Fibroblast of the aortic adventitia (primary cell): ENCODE measurements around the gene ADGRG1. TPM values are rescaled to one million over a fixed set of nuclear protein-coding genes. Genes with fewer than 3 reads are reported as not detected.

Source experiments
- DNase-seq: peaks from one replicate; pipeline ENCODE4 v3.0.0-alpha.2; 2010; ENCODE audit warnings: low read depth
- H3K4me3 ChIP-seq: 2 replicates; pipeline ENCODE4 v1.5.1; 2011; ENCODE audit warnings: low read depth, mild to moderate bottlenecking, control low read depth, low read length, moderate library complexity
- CTCF ChIP-seq: IDR thresholded peaks from 2 replicates; pipeline ENCODE4 v1.5.1; 2011; ENCODE audit warnings: mild to moderate bottlenecking, low read length, control low read depth, inconsistent platforms; ENCODE audit not compliant: insufficient read depth
- total RNA-seq: library from RNA; depleted of rRNA; stranded (reverse); fragments of >200 nt; gene quantifications from 2 replicates; pipeline ENCODE4 v1.2.3, GENCODE V29; 2012; ENCODE audit warnings: low replicate concordance

The ADGRG1 gene
- total RNA-seq, 1 donor, result 9.8 TPM

- H3K4me3 ChIP-seq, result no peak overlapping the region
- TF ChIP-seq CTCF, result no peak
- no peak for DNase-seq
These were observed 36.2 kb downstream of the ADGRG1 start for GRCh38 chr16:57664662-57665025.

DNA sequence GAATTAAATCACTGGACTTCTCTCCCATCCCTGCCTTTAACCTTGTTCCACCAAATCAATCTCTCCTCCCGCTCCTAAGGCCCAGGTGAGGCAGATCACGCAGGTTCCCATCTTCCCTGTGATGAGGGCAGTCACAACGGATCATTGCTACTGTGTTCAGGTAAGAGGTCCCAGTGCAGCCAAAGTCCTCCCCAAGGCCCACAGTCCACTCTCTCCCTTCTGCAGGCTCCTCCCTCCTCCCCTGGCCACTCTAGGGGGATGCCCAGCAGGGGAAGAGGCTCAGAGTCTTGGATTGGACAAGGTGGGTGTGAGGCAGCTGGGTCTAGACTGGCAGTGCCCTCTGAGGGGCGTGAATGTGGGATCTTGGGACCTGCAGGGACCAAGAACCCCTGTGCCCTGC, 37.1 kb downstream of the ADGRG1 start:
- H3K4me3 ChIP-seq, result no peak overlapping the region
- DNase-seq, result no peak

DNA sequence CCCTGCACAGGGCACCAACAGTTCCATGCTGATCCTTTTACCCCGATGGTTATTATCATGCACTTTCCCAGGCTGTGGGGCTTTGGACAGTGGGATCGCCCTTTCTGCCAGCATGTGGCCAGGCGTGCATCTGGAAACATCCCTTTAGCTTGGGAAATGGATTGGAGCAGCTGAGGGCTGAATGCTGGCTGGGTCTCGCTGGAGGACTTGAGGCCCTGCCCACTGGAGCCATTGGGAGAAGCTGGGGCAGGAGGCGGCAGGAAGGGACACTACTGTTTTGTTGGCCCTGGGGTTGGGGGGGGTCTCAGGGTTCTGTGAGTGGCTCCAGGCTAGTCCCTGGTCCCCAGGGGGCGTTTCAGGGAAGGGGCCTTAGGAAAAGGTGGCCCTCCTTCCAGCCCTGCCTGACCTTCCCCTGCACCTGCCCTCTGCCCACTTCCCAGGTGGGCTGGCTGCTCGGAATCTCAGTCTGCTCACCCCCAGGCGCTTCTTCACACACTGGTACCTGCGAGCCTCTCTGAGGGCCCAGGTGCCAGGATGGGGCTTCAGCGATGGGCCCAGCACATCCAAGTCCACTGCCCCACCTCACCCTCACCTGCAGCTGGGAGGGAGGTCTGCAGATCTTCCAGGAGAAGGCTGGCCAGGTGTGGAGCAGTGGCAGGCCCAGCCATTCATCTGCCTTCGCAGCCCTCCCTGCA, 38.1 kb downstream of the ADGRG1 start:
- no peak for TF ChIP-seq CTCF
- H3K4me3 ChIP-seq, result no peak overlapping the region
- no peak for DNase-seq

More for the DNA sequence above, 37.1 kb downstream of the ADGRG1 start:
- TF ChIP-seq CTCF, result no peak

- no peak overlapping the region for H3K4me3 ChIP-seq
- TF ChIP-seq CTCF, result no peak
- DNase-seq, result no peak
These were observed 38.7 kb downstream of the ADGRG1 start for GRCh38 chr16:57667048-57667525.

GRCh38 chr16:57667526-57668262, 39.3 kb downstream of the ADGRG1 start:
- DNase-seq, result no peak
- no peak for TF ChIP-seq CTCF
- H3K4me3 ChIP-seq, result no peak overlapping the region

- no peak within 1 kb of the TSS for H3K4me3 ChIP-seq
- no peak for TF ChIP-seq CTCF
- DNase-seq, result no peak
These were observed 39.8 kb downstream of the ADGRG1 start, which contains the start of gene ADGRG3 for GRCh38 chr16:57668263-57668571. TSS of gene ADGRG3 (plus strand) at chr16:57668306. CDS start at chr16:57668348, 42 bp downstream.
